IMR-90 (cell line): ENCODE measurements around the gene ADM5. TPM values are rescaled to one million over a fixed set of nuclear protein-coding genes. Genes with fewer than 3 reads are reported as not detected.

Source experiments
- ATAC-seq: fragments of 200-7000 bp; cut with Tn5 transposase; 2 replicates; pipeline ENCODE4 v1.9.1; 2020; ENCODE audit warnings: low read depth, mild to moderate bottlenecking, moderate library complexity
- BruUV-seq: library from RNA; stranded (reverse); fragments of 400-500 nt; replicated peaks from 2 replicates; lab custom pipeline; 2021; lab: Mats Ljungman, UMichigan
- CTCF ChIA-PET: fragments of 300-600 bp; formaldehyde crosslinking; extraction: SDS; loops from one replicate; lab custom pipeline; 2021; ENCODE audit warnings: antibody characterized with exemption; lab: Yijun Ruan, JAX
- POLR2A ChIA-PET: fragments of 300-600 bp; sonication (Branson Sonifier 250); formaldehyde crosslinking; loops from one replicate; lab custom pipeline; 2022; ENCODE audit warnings: antibody characterized with exemption; ENCODE audit not compliant: unreplicated experiment; lab: Charles Lee
- DNase-seq: peaks from one replicate; pipeline ENCODE4 v3.0.0; 2013
- H2AFZ ChIP-seq: replicated peaks from 2 replicates; pipeline ENCODE3; 2013; ENCODE audit warnings: low read length, mild to moderate bottlenecking; ENCODE audit not compliant: poor library complexity
- H2AK5ac ChIP-seq: 2 replicates; pipeline ENCODE4 v1.6.1; 2013; ENCODE audit warnings: low read depth, low read length, inconsistent platforms
- H2AK9ac ChIP-seq: replicated peaks from 2 replicates; pipeline ENCODE3; 2013; ENCODE audit warnings: mild to moderate bottlenecking, low read depth, low read length, moderate library complexity; ENCODE audit not compliant: poor library complexity
- H2BK120ac ChIP-seq: 2 replicates; pipeline ENCODE4 v1.6.1; 2013; ENCODE audit warnings: low read depth, low read length, inconsistent platforms
- H2BK15ac ChIP-seq: 3 replicates; pipeline ENCODE4 v1.6.1; 2013; ENCODE audit warnings: low read depth, low read length, inconsistent platforms
- H2BK20ac ChIP-seq: 2 replicates; pipeline ENCODE4 v1.6.1; 2013; ENCODE audit warnings: low read depth, mild to moderate bottlenecking, inconsistent platforms, low read length, moderate library complexity
- H2BK5ac ChIP-seq: 2 replicates; pipeline ENCODE4 v1.6.1; 2013; ENCODE audit warnings: mild to moderate bottlenecking, low read depth, low read length, inconsistent platforms; ENCODE audit not compliant: poor library complexity, severe bottlenecking
- H3K14ac ChIP-seq: replicated peaks from 2 replicates; pipeline ENCODE4 v1.6.1; 2013; ENCODE audit warnings: low read depth, low read length, inconsistent platforms
- H3K18ac ChIP-seq: 2 replicates; pipeline ENCODE4 v1.6.1; 2013; ENCODE audit warnings: low read depth, low read length, control low read depth
- H3K23ac ChIP-seq: 2 replicates; pipeline ENCODE4 v1.6.1; 2013; ENCODE audit warnings: low read depth, low read length, inconsistent platforms
- H3K27ac ChIP-seq: 2 replicates; pipeline ENCODE4 v1.5.1; 2013; ENCODE audit warnings: mild to moderate bottlenecking, control low read depth, low read length; ENCODE audit not compliant: insufficient read depth
- H3K27me3 ChIP-seq: 2 replicates; pipeline ENCODE4 v1.6.1; 2013; ENCODE audit warnings: low read length; ENCODE audit not compliant: control insufficient read depth, insufficient read depth
- H3K36me3 ChIP-seq: 2 replicates; pipeline ENCODE4 v1.6.1; 2013; ENCODE audit warnings: low read length, mixed read lengths; ENCODE audit not compliant: control insufficient read depth, insufficient read depth
- H3K4ac ChIP-seq: 2 replicates; pipeline ENCODE4 v1.6.1; 2013; ENCODE audit warnings: low read depth, low read length, inconsistent platforms
- H3K4me1 ChIP-seq: 2 replicates; pipeline ENCODE4 v1.6.1; 2013; ENCODE audit warnings: low read length, mixed read lengths; ENCODE audit not compliant: control insufficient read depth, insufficient read depth
- H3K4me2 ChIP-seq: 2 replicates; pipeline ENCODE4 v1.6.1; 2013; ENCODE audit warnings: low read depth, mild to moderate bottlenecking, control low read depth, low read length, moderate library complexity
- H3K4me3 ChIP-seq: 2 replicates; pipeline ENCODE4 v1.5.1; 2013; ENCODE audit warnings: low read depth, mild to moderate bottlenecking, control low read depth, low read length, moderate library complexity; ENCODE audit not compliant: insufficient read depth
- H3K56ac ChIP-seq: 2 replicates; pipeline ENCODE4 v1.6.1; 2013; ENCODE audit warnings: low read length, inconsistent platforms; ENCODE audit not compliant: insufficient read depth; ENCODE audit errors: extremely low read depth
- H3K79me1 ChIP-seq, 2 experiments: 2 replicates each; pipeline ENCODE4 v1.6.1; 2013; ENCODE audit warnings: low read length in 2 of 2, inconsistent platforms in 1 of 2, low read depth in 1 of 2
- H3K9ac ChIP-seq: 2 replicates; pipeline ENCODE4 v1.6.1; 2013; ENCODE audit warnings: low read depth, low read length, control low read depth
- H3K9me1 ChIP-seq: 2 replicates; pipeline ENCODE4 v1.6.1; 2013; ENCODE audit warnings: low read length, inconsistent platforms; ENCODE audit not compliant: insufficient read depth
- H3K9me3 ChIP-seq: 2 replicates; pipeline ENCODE4 v1.6.1; 2013; ENCODE audit warnings: low read length; ENCODE audit not compliant: control insufficient read depth, insufficient read depth
- H4K20me1 ChIP-seq: 2 replicates; pipeline ENCODE4 v1.6.1; 2013; ENCODE audit warnings: low read length, inconsistent platforms; ENCODE audit not compliant: insufficient read depth
- H4K5ac ChIP-seq: 2 replicates; pipeline ENCODE4 v1.6.1; 2013; ENCODE audit warnings: mild to moderate bottlenecking, low read depth, low read length, control low read depth
- H4K8ac ChIP-seq, 2 experiments: 2 replicates each; pipeline ENCODE4 v1.6.1; 2013; ENCODE audit warnings: low read depth in 2 of 2, low read length in 2 of 2, control low read depth in 1 of 2, inconsistent platforms in 1 of 2
- H4K91ac ChIP-seq: 2 replicates; pipeline ENCODE4 v1.6.1; 2013; ENCODE audit warnings: low read depth, low read length, inconsistent platforms; ENCODE audit not compliant: insufficient read depth
- CHD1 ChIP-seq: IDR thresholded peaks from 2 replicates; pipeline ENCODE4 v1.6.1; 2012; ENCODE audit warnings: low read depth, low read length, improper control_type of control experiment
- ELK1 ChIP-seq: fragments of 150-350 bp; IDR thresholded peaks from 2 replicates; pipeline ENCODE4 v1.6.1; 2016; ENCODE audit warnings: low read depth, mild to moderate bottlenecking, low read length, moderate library complexity, borderline replicate concordance
- MXI1 ChIP-seq: IDR thresholded peaks from 2 replicates; pipeline ENCODE4 v1.6.1; 2012; ENCODE audit warnings: low read depth, mild to moderate bottlenecking, low read length, moderate library complexity, borderline replicate concordance
- SMC3 ChIP-seq: fragments of 150-350 bp; IDR thresholded peaks from 2 replicates; pipeline ENCODE4 v1.6.1; 2016; ENCODE audit warnings: low read depth, mild to moderate bottlenecking, antibody characterized with exemption, low read length, moderate library complexity
- WGBS, 2 experiments: methylation state at CpG; one replicate each; pipeline versions ENCODE4 v1.1.5 to v1.1.7; 2013; ENCODE audit warnings: missing lambda C conversion rate in 2 of 2; ENCODE audit not compliant: insufficient read length in 1 of 2; ENCODE audit errors: extremely low coverage in 2 of 2; 5-methylcytosine and 5-hydroxymethylcytosine counted together
- dilution Hi-C: fragments of 300-500 bp; cut with HindIII; formaldehyde crosslinking; loops from one replicate; pipeline ENCODE4 v1.14.3; 2018; ENCODE audit warnings: low sequenced_read_pairs; ENCODE audit not compliant: unreplicated experiment
- in situ Hi-C: fragments of 300-500 bp; cut with MboI; formaldehyde crosslinking; loops from 3 replicates; pipeline ENCODE4 v1.14.3; 2019; ENCODE audit warnings: low sequenced_read_pairs, inconsistent platforms, mixed read lengths
- intact Hi-C: fragments of 100-400 bp; cut with micrococcal nuclease; formaldehyde crosslinking; loops from 2 replicates; pipeline ENCODE4 v1.10.0; 2022
- polyA plus RNA-seq, 3 experiments: library from polyadenylated mRNA; depleted of rRNA; stranded (reverse); fragments of >200 nt; gene quantifications; 2 replicates each; pipeline ENCODE4 v1.2.3, GENCODE V29; 2012; ENCODE audit warnings: low replicate concordance in 1 of 3
- total RNA-seq: library from RNA; depleted of rRNA; stranded (reverse); fragments of >200 nt; gene quantifications from 2 replicates; pipeline ENCODE4 v1.2.3, GENCODE V29; 2012

Gene ADM5
- total and polyA plus RNA-seq, 2 of the 4 experiments (the other 2 are of a cell fraction), result 0.18 to 0.99 TPM

GRCh38 chr19:49690079-49690655, 773 bp downstream of the ADM5 start:
- Histone ChIP-seq H3K4me1 (peaks cover 9% of the 10 kb centered on the region), H3K4ac (peak overlapping the region; percentile 74), H2BK15ac (no peak overlapping the region), H3K18ac (no peak overlapping the region), H3K79me1 (peaks cover 6 to 49% of the 10 kb centered on the region in 2 experiments; a peak in 3 of 4 replicates), H3K9me3 (no peaks in the 10 kb centered on the region), H3K9me1 (peaks cover 5% of the 10 kb centered on the region; the same call in 1 of the 2 replicates), H3K4me2 (peak overlapping the region; percentile 96), H3K36me3 (peaks cover 23% of the 10 kb centered on the region), H3K23ac (peak overlapping the region; percentile 90), H2AK5ac (peak overlapping the region; percentile 33; the same call in 1 of the 2 replicates), H2BK5ac (no peak overlapping the region), H3K27ac (peak overlapping the region; percentile 66), H3K14ac (peak overlapping the region; percentile 84; the same call in 1 of the 2 replicates), H2BK120ac (no peak overlapping the region), H2AK9ac (peak overlapping the region; percentile 92), H4K8ac (peak overlapping the region; percentile 38 to 67; a peak in 2 of 4 replicates), H4K20me1 (peaks cover 16% of the 10 kb centered on the region), H3K4me3 (peak overlapping the region; percentile 69), H2AFZ (peak overlapping the region; percentile 96), H3K9ac (peak overlapping the region; percentile 76), H3K56ac (no peak overlapping the region), H2BK20ac (no peak overlapping the region), H4K5ac (peak overlapping the region; percentile 44; the same call in 1 of the 2 replicates), H4K91ac (peak overlapping the region; percentile 69; the same call in 1 of the 2 replicates), H3K27me3 (no peaks in the 10 kb centered on the region)
- dilution Hi-C loops, result no loop called here
- POLR2A ChIA-PET, result interaction anchor here (0.5 to 1.0 kb wide), 3 partner anchors 13 to 112 kb away, joined by 4 to 8 read pairs (median 4); partner anchors contain the start of gene PRMT1
- 17% methylated on average over 26 of the region's 39 CpGs; no CpG with 5 or more reads in 1 of the 2 experiments for WGBS, 2 experiments
- BruUV-seq, result no TSS peak
- CTCF ChIA-PET, result interaction anchor here (1.3 kb wide), 1 partner anchor 9 kb away, joined by 5 read pairs; no protein-coding TSS in a partner anchor
- no peak for TF ChIP-seq CHD1
- TF ChIP-seq MXI1, result no peak
- no peak for TF ChIP-seq SMC3
- no peak for TF ChIP-seq ELK1
- DNase-seq (no peak), ATAC-seq (peak; percentile 6)
- intact Hi-C loops, result loop anchor here (2.0 to 5.0 kb wide), 2 partner anchors 77 to 112 kb away; partner anchors contain the start of gene AP2A1
- in situ Hi-C loops, result no loop called here
